Transverse colon (tissue), 4 donors: ENCODE data around the gene PLEKHA7.
"Not testable (repeated sequence)": the region's sequence is repeated elsewhere in the genome, so short reads cannot be mapped to it uniquely, and the experiment has no call there.

Experiments used
- EP300 ChIP-seq: sonication (generic); formaldehyde crosslinking; IDR thresholded peaks from one replicate; pipeline ENCODE4 v1.6.1; 2017; ENCODE audit warnings: antibody characterized with exemption, low read depth
- POLR2A ChIP-seq: fragments of 450-650 bp; IDR thresholded peaks from one replicate; pipeline ENCODE4 v1.6.1; 2016; ENCODE audit warnings: antibody characterized with exemption, mild to moderate bottlenecking, moderate library complexity
- POLR2AphosphoS5 ChIP-seq, 3 donors: sonication (generic); formaldehyde crosslinking; IDR thresholded peaks; one replicate each; pipeline ENCODE4 v1.6.1; 2016; ENCODE audit warnings: antibody characterized with exemption in 3 of 3
- TF ChIP-seq, protein P1 (sequence below), 5 experiments: fragments of 200-600 bp in 3 of 5; fragments of 450-650 bp in 2 of 5; sonication (generic) in 3 of 5; IDR thresholded peaks; 1 replicate in 2 of 5; 2 replicates in 3 of 5; pipeline ENCODE4 v1.5.1; 2016 to 2017; ENCODE audit warnings: antibody characterized with exemption in 5 of 5, inconsistent platforms in 3 of 5, mild to moderate bottlenecking in 2 of 5, moderate library complexity in 1 of 5

DNA sequence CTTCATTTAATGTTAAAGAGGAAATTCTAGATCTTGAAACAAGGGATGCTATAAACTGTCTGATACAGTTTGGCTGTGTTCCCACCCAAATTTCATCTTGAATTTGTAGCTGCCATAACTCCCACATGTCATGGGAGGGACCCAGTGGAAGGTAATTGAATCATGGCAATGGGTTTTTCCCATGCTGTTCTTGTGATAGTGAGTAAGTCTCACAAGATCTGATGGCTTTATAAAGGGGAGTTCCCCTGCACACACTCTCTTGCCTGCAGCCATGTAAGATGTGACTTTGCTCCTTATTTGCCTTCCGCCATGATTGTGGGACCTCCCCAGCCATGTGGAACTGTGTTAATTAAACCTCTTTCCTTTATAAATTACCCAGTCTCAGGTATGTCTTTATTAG, 149.8 kb downstream of the PLEKHA7 start:
- TF ChIP-seq POLR2AphosphoS5 (IDR thresholded peaks at IDR 0.05); EP300; POLR2A: not testable (repeated sequence)
- TF ChIP-seq, protein P1, sequence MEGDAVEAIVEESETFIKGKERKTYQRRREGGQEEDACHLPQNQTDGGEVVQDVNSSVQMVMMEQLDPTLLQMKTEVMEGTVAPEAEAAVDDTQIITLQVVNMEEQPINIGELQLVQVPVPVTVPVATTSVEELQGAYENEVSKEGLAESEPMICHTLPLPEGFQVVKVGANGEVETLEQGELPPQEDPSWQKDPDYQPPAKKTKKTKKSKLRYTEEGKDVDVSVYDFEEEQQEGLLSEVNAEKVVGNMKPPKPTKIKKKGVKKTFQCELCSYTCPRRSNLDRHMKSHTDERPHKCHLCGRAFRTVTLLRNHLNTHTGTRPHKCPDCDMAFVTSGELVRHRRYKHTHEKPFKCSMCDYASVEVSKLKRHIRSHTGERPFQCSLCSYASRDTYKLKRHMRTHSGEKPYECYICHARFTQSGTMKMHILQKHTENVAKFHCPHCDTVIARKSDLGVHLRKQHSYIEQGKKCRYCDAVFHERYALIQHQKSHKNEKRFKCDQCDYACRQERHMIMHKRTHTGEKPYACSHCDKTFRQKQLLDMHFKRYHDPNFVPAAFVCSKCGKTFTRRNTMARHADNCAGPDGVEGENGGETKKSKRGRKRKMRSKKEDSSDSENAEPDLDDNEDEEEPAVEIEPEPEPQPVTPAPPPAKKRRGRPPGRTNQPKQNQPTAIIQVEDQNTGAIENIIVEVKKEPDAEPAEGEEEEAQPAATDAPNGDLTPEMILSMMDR (IDR thresholded peaks at IDR 0.05) = not testable (repeated sequence)
